Natural killer cell (primary cell): ENCODE data around the gene XRCC5. TPM values are rescaled to one million over a fixed set of nuclear protein-coding genes. Genes with fewer than 3 reads are reported as not detected.

Source experiments
- ATAC-seq, 3 donors: fragments of 150-1000 bp in 2 of 3; fragments of 200-7000 bp in 1 of 3; cut with Tn5 transposase; 1 replicate in 1 of 3; 2 replicates in 2 of 3; pipeline ENCODE4 v1.10.0; 2021; ENCODE audit warnings: mild to moderate bottlenecking in 2 of 3, moderate library complexity in 2 of 3
- DNase-seq, 2 donors: peaks; one replicate each; pipeline versions ENCODE4 v3.0.0 to v3.0.0-alpha.2; 2013 to 2021; ENCODE audit warnings: mixed read lengths in 1 of 2
- H3K27ac ChIP-seq: one replicate; pipeline ENCODE4 v1.5.1; 2013; ENCODE audit warnings: mild to moderate bottlenecking, low read length
- H3K27me3 ChIP-seq: one replicate; pipeline ENCODE4 v1.6.1; 2013; ENCODE audit warnings: low read length; ENCODE audit not compliant: control insufficient read depth, insufficient read depth
- H3K36me3 ChIP-seq: one replicate; pipeline ENCODE4 v1.6.1; 2013; ENCODE audit warnings: low read length; ENCODE audit not compliant: control insufficient read depth, insufficient read depth
- H3K4me1 ChIP-seq: one replicate; pipeline ENCODE4 v1.6.1; 2013; ENCODE audit warnings: low read length; ENCODE audit not compliant: control insufficient read depth, insufficient read depth
- H3K4me3 ChIP-seq: one replicate; pipeline ENCODE4 v1.5.1; 2013; ENCODE audit warnings: low read length
- H3K9me3 ChIP-seq: one replicate; pipeline ENCODE4 v1.6.1; 2013; ENCODE audit warnings: low read length; ENCODE audit not compliant: control insufficient read depth, insufficient read depth
- H3K27ac Mint-ChIP-seq, 2 donors: one replicate each; pipeline ENCODE4 v1.8.0; 2022; ENCODE audit warnings: mild to moderate bottlenecking in 2 of 2, mixed read lengths in 2 of 2, moderate library complexity in 1 of 2
- H3K27me3 Mint-ChIP-seq, 2 donors: one replicate each; pipeline ENCODE4 v1.8.0; 2022; ENCODE audit warnings: low read depth in 2 of 2, mixed read lengths in 2 of 2
- H3K36me3 Mint-ChIP-seq: one replicate; pipeline ENCODE4 v1.8.0; 2022; ENCODE audit warnings: mixed read lengths
- H3K4me1 Mint-ChIP-seq, 2 donors: one replicate each; pipeline ENCODE4 v1.8.0; 2022; ENCODE audit warnings: mixed read lengths in 2 of 2
- H3K4me3 Mint-ChIP-seq: one replicate; pipeline ENCODE4 v1.8.0; 2022; ENCODE audit warnings: mild to moderate bottlenecking, moderate library complexity, mixed read lengths
- H3K9me3 Mint-ChIP-seq, 2 donors: one replicate each; pipeline ENCODE4 v1.8.0; 2022; ENCODE audit warnings: mixed read lengths in 2 of 2
- WGBS: methylation state at CpG from one replicate; pipeline ENCODE4 v1.1.7; 2013; ENCODE audit warnings: missing lambda C conversion rate; ENCODE audit not compliant: insufficient coverage; 5-methylcytosine and 5-hydroxymethylcytosine counted together
- intact Hi-C: fragments of 100-400 bp; cut with micrococcal nuclease; formaldehyde crosslinking; loops from one replicate; pipeline ENCODE4 v1.14.2; 2022
- total RNA-seq, 4 donors: library from RNA; stranded (reverse); fragments of 120-200 nt in 1 of 4; gene quantifications; one replicate each; pipeline versions ENCODE4 v1.2.3 to v1.2.4, GENCODE V29; 2013 to 2022
- TF ChIP-seq, protein P1 (sequence below): fragments of 200-600 bp; IDR thresholded peaks from one replicate; pipeline ENCODE4 v1.8.0; 2022; ENCODE audit warnings: antibody characterized with exemption

The XRCC5 gene
- total RNA-seq, 3 donors from 2014 or later (not counting 1 experiment from before 2014, with no cell fraction given) = 188 to 220 (median 201) TPM

DNA sequence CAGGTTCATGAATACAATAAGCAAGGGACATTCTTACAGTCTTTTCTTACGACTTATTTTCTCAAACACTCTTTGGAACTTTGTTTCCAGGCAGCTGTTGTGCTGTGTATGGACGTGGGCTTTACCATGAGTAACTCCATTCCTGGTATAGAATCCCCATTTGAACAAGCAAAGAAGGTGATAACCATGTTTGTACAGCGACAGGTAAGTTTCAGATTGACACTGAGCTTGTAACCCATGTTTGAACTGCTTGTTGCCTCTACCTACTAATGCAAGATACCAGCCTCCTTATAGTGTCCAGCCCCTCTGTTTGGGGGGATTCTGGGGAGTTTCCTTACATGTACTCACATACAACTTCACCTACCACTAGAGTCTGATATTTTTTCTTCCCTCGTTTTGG, 3.8 kb downstream of the XRCC5 start:
- Mint-ChIP-seq H3K36me3 (peaks cover 30% of the 10 kb centered on the region), H3K27ac (peak overlapping the region; percentile 89 to 98), H3K9me3 (no peaks in the 10 kb centered on the region), H3K27me3 (no peaks in the 10 kb centered on the region), H3K4me3 (no peak overlapping the region), H3K4me1 (peaks cover 86 to 91% of the 10 kb centered on the region in 2 donors)
- Histone ChIP-seq H3K27me3 (no peaks in the 10 kb centered on the region), H3K4me3 (no peak overlapping the region), H3K4me1 (peaks cover 16% of the 10 kb centered on the region), H3K36me3 (peaks cover 55% of the 10 kb centered on the region), H3K9me3 (no peaks in the 10 kb centered on the region), H3K27ac (no peak overlapping the region)
- ATAC-seq (no peak), DNase-seq (no peak)
- WGBS = 78% methylated on average over 3 of the region's 4 CpGs
- TF ChIP-seq, protein P1, sequence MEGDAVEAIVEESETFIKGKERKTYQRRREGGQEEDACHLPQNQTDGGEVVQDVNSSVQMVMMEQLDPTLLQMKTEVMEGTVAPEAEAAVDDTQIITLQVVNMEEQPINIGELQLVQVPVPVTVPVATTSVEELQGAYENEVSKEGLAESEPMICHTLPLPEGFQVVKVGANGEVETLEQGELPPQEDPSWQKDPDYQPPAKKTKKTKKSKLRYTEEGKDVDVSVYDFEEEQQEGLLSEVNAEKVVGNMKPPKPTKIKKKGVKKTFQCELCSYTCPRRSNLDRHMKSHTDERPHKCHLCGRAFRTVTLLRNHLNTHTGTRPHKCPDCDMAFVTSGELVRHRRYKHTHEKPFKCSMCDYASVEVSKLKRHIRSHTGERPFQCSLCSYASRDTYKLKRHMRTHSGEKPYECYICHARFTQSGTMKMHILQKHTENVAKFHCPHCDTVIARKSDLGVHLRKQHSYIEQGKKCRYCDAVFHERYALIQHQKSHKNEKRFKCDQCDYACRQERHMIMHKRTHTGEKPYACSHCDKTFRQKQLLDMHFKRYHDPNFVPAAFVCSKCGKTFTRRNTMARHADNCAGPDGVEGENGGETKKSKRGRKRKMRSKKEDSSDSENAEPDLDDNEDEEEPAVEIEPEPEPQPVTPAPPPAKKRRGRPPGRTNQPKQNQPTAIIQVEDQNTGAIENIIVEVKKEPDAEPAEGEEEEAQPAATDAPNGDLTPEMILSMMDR = no peak
- intact Hi-C loops = no loop called here

DNA sequence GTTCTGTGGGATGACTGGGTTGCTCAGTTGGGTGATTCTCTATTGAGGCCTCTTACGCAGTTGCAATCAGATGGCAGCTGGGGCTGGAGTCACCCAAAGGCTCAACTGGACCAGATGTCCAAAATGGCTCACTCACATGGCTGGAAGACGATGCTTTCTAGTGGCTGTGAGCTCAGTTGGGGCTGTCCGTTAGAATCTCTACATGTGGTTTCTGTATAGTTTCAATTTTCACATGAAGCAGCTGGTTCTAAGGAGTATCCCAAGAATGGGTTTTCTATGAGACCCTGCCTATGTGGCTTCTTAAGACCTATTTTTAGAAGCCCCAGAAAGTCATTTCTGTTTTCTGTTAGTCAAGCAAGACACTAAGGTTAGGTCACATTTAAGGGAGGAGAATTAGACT, 4.4 kb downstream of the XRCC5 start:
- WGBS = 68% methylated on average over 3 of the region's 3 CpGs
- no peak for ATAC-seq
- intact Hi-C loops = no loop called here
- H3K27me3 Mint-ChIP-seq = no peaks in the 10 kb centered on the region
- H3K27ac Mint-ChIP-seq = peak overlapping the region; percentile 89 to 98
- Histone ChIP-seq H3K9me3 (no peaks in the 10 kb centered on the region), H3K36me3 (peaks cover 61% of the 10 kb centered on the region), H3K27me3 (no peaks in the 10 kb centered on the region), H3K27ac (no peak overlapping the region), H3K4me3 (no peak overlapping the region), H3K4me1 (peaks cover 16% of the 10 kb centered on the region)
- H3K4me1 Mint-ChIP-seq = peaks cover 87 to 95% of the 10 kb centered on the region in 2 donors
- H3K36me3 Mint-ChIP-seq = peaks cover 34% of the 10 kb centered on the region
- peak overlapping the region; percentile 60 for H3K4me3 Mint-ChIP-seq
- no peaks in the 10 kb centered on the region for H3K9me3 Mint-ChIP-seq
- TF ChIP-seq, protein P1 = no peak
- DNase-seq = no peak

DNA sequence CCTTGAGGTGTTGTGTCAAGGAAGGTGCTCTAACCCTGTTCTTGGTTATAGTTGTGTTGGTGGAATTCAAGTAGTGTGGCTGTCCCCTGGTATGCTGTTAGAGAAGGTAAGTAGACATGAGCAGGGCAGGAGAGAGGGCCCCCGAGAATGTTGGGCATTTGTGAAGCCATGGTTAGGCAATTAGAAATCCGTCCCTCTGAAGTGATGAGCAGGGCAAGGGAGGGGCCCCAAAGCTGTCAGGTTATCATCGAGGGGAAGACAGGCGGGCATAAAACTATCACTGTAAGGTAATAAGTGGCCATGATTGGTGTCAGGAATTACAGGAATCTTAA, 5.2 kb downstream of the XRCC5 start:
- Histone ChIP-seq H3K4me3 (no peak overlapping the region), H3K27me3 (no peaks in the 10 kb centered on the region), H3K36me3 (peaks cover 69% of the 10 kb centered on the region), H3K27ac (peak overlapping the region; percentile 9), H3K4me1 (peaks cover 16% of the 10 kb centered on the region), H3K9me3 (no peaks in the 10 kb centered on the region)
- Mint-ChIP-seq H3K4me1 (peaks cover 80 to 88% of the 10 kb centered on the region in 2 donors), H3K27me3 (no peaks in the 10 kb centered on the region), H3K36me3 (peaks cover 42% of the 10 kb centered on the region), H3K4me3 (peak overlapping the region; percentile 90), H3K27ac (peak overlapping the region; percentile 89 to 98), H3K9me3 (no peaks in the 10 kb centered on the region)
- 56% methylated on average over 4 of the region's 4 CpGs for WGBS
- DNase-seq (no peak), ATAC-seq (peak in 1 of 3 donors; percentile 2)
- intact Hi-C loops = loop anchor here (2.0 kb wide), 1 partner anchor 298 kb away; the partner anchor contains the start of gene SMARCAL1
- TF ChIP-seq, protein P1 = no peak
